Kidney capillary endothelial cell (primary cell): ENCODE measurements around the gene NELL1.

Experiments used
- DNase-seq: peaks from one replicate; pipeline ENCODE4 v3.0.0-alpha.2; 2018; ENCODE audit warnings: low spot score

Gene NELL1

GRCh38 chr11:21421711-21422329 is 752.4 kb downstream of the NELL1 start:
- no peak for DNase-seq

- no peak for DNase-seq
Observed at GRCh38 chr11:21426931-21427330, 757.5 kb downstream of the NELL1 start.

GRCh38 chr11:21427726-21428125 is 758.3 kb downstream of the NELL1 start:
- no peak for DNase-seq

GRCh38 chr11:21428796-21429195 is 759.4 kb downstream of the NELL1 start:
- DNase-seq, result no peak

GRCh38 chr11:21429401-21429800 is 760.0 kb downstream of the NELL1 start:
- DNase-seq, result no peak

- DNase-seq, result no peak
Observed at GRCh38 chr11:21430537-21430936, 761.2 kb downstream of the NELL1 start.

GRCh38 chr11:21446939-21447590 is 777.7 kb downstream of the NELL1 start:
- DNase-seq, result no peak

- no peak for DNase-seq
Observed at GRCh38 chr11:21447871-21448270, 778.5 kb downstream of the NELL1 start.

- no peak for DNase-seq
Observed at GRCh38 chr11:21456186-21456585, 786.8 kb downstream of the NELL1 start.

- no peak for DNase-seq
Observed at GRCh38 chr11:21460082-21460481, 790.7 kb downstream of the NELL1 start.

- no peak for DNase-seq
Observed at GRCh38 chr11:21461701-21462100, 792.3 kb downstream of the NELL1 start.

- DNase-seq, result no peak
Observed at GRCh38 chr11:21464601-21465193, 795.3 kb downstream of the NELL1 start.

- no peak for DNase-seq
Observed at GRCh38 chr11:21465203-21465602, 795.8 kb downstream of the NELL1 start.

- DNase-seq, result no peak
Observed at GRCh38 chr11:21465920-21466319, 796.5 kb downstream of the NELL1 start.

GRCh38 chr11:21470521-21470920 is 801.1 kb downstream of the NELL1 start:
- no peak for DNase-seq

- DNase-seq, result peak; percentile 35
Observed at GRCh38 chr11:21472261-21472660, 802.9 kb downstream of the NELL1 start.

- DNase-seq, result no peak
Observed at GRCh38 chr11:21474529-21474928, 805.1 kb downstream of the NELL1 start.

GRCh38 chr11:21475276-21475675 is 805.9 kb downstream of the NELL1 start:
- no peak for DNase-seq

- no peak for DNase-seq
Observed at GRCh38 chr11:21476588-21476987, 807.2 kb downstream of the NELL1 start.

GRCh38 chr11:21480240-21480639 is 810.9 kb downstream of the NELL1 start:
- no peak for DNase-seq

- no peak for DNase-seq
Observed at GRCh38 chr11:21481255-21481654, 811.9 kb downstream of the NELL1 start.

- no peak for DNase-seq
Observed at GRCh38 chr11:21484039-21484438, 814.7 kb downstream of the NELL1 start.

GRCh38 chr11:21485006-21485405 is 815.6 kb downstream of the NELL1 start:
- no peak for DNase-seq

GRCh38 chr11:21485426-21485825 is 816.0 kb downstream of the NELL1 start:
- no peak for DNase-seq
